Spleen (tissue), 7 donors: Measurements from ENCODE around the gene GLDC.

ENCODE experiments used
- CTCF ChIP-seq, 11 experiments: fragments of 200-600 bp in 7 of 11; fragments of 450-650 bp in 4 of 11; sonication (generic) in 4 of 11; IDR thresholded peaks in 8 of 11; conservative IDR thresholded peaks in 3 of 11; 1 replicate in 7 of 11; 2 replicates in 4 of 11; pipeline versions ENCODE4 v1.4.0 to v1.8.0; 2016 to 2021; ENCODE audit warnings: antibody characterized with exemption in 11 of 11, inconsistent platforms in 4 of 11, mild to moderate bottlenecking in 1 of 11
- POLR2A ChIP-seq, 3 donors: fragments of 450-650 bp; IDR thresholded peaks; one replicate each; pipeline ENCODE4 v1.5.1; 2017; ENCODE audit warnings: antibody characterized with exemption in 3 of 3, mild to moderate bottlenecking in 1 of 3
- POLR2AphosphoS5 ChIP-seq, 3 donors: sonication (generic); formaldehyde crosslinking; IDR thresholded peaks; one replicate each; pipeline ENCODE4 v1.5.1; 2017; ENCODE audit warnings: antibody characterized with exemption in 3 of 3
- donor health status: DM: no; HTN: no; CAD: no; lungs with moderate emphysema.
- donor health status: DM: no; HTN: no; CAD: no.
- donor health status: DM: no; HTN: no; CAD: no.

DNA sequence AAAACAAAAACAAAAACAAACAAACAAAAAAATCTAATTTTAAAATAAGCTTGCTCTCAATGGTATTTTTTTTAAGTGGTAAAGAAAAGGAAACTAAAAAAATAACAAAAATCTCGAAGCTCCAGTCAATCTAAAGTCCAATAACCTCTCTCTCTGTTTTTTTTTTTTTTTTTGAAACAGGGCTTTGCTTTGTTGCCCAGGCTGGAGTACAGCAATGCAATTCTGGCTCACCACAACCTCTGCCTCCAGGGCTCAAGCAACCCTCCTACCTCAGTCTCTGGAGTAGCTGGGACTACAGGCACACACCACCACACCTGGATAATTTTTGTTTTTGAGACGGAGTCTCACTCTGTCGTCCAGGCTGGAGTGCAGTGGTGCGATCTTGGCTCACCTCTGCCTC, 25.9 kb upstream of the GLDC start:
- TF ChIP-seq CTCF (IDR thresholded peaks at IDR 0.05 in 8 of 11, conservative IDR thresholded peaks at IDR 0.05 in 3 of 11): no peak
- no peak for TF ChIP-seq POLR2A (IDR thresholded peaks at IDR 0.05)
- no peak for TF ChIP-seq POLR2AphosphoS5 (IDR thresholded peaks at IDR 0.05)
